Stimulated activated CD4-positive, alpha-beta T cell treated with anti-CD3 and anti-CD28 coated beads, Interleukin-4, amount 100 ng/mL, for 24 hours (primary cell): Measurements from ENCODE around the gene GOLGA6L7.
"Not testable (repeated sequence)": the region's sequence is repeated elsewhere in the genome, so short reads cannot be mapped to it uniquely, and the experiment has no call there.

Experiments
- DNase-seq: peaks from one replicate; pipeline ENCODE4 v3.0.0-alpha.2; 2020

The GOLGA6L7 gene

DNA sequence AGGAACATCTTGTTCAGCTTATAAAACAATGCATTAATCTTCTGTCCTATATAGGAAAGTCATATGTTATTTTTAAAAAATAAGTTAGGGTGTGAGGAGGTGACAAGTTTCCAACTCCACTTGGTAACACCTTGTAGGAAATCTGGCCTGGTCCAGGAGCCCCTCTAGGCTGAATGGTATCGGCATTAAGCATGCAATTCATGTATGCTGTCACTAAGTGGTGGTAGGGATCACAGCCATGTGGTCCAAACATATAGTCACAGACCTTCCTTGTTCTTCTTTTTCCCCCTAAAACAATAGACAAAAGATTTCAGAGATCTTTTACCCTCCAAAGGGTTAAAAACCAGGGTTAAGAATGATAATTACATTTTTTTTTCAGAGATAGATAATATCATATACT lies 33.2 kb upstream of the GOLGA6L7 start:
- DNase-seq = no peak

DNA sequence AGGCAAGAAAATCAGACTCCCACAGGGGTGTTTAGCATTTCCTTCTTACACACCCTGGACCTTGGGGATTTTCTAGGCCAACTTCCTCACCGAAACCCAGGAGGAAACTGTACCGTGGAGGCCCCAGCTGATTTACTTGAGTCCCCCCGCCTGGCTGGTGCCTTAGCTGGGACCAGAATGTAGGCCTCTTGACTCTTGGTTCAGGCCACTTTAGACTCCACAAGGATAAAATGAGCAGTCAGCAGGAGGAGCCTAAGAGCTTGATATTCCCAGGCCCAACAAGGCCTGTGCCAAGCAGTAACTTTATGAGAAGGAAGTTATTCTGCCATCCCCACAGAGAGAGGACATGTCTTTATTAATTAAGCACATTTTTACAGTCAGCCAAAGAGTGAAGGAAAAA lies 32.7 kb upstream of the GOLGA6L7 start:
- DNase-seq = no peak

DNA sequence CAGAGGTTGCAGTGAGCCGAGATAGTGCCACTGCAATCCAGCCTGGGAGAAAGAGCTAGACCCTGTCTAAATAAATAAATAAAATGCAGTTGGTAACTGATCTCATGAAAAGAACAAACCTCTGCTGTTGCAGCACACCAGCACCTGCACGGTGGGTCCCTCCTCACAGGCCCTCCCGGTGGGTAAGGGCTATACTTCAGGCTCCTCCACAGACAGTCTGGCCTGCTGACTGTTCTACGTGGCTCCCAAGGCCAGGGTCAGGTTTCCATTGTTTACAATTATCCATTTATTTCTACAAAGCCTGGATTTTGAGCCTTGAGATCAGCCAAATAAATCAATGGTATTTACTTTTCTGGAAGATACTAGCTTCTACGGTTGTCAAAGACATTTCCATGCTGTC lies 32.2 kb upstream of the GOLGA6L7 start:
- no peak for DNase-seq

- DNase-seq = no peak
These were observed 31.1 kb upstream of the GOLGA6L7 start for GRCh38 chr15:28879551-28879950.

- no peak for DNase-seq
These were observed 29.8 kb upstream of the GOLGA6L7 start for GRCh38 chr15:28878209-28878608.

DNA sequence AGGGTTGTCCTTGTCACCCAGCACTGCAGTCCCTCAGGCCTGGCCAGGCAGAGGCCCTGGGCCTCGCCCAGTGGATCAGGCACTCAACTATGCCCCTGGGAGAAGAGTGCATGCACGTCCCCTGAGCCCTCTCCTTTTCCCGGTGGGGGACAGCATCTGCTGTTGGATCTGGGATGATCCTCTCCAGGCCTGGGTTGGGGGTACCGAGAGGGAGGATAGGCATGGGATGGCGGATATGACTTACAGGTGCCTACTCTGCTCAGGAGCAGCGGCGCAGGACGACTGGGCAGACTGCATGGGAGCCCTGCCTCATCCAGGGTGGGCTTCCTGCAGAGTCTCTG lies 28.4 kb upstream of the GOLGA6L7 start:
- no peak for DNase-seq

DNA sequence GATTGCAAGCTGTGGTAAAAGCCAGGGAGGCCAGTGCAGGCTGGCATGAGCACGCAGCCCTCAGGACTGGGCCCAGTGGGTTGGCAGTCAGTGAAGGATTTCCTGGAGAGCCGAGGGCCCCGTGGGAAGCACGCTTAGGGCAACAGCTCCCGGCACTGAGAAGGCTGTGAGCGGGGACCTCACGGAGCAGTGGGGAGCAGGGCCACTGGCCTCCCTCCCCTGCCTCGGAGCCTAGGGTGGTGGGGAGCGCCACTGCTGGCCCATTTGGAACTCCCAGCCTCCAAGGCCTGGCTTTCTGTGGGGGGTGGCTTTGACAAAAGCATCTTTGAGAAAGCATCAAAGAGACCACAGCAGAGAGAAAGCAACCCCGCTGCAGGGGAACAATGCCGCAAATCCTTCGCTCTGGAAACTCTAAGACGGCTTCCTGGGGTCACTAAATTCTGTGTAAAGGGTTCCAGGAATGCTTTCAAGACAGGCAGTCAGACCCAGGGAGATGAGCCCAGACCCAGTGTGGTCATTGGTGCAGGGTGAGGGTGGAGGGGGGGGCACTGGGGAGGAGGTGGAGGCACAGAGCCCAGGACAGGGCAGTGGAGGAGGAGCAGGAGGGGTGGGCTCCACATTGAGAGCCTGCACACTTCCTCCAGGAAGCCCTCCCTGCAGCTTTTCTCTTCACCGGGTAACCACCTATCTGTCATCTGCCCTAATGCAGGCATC lies 27.8 kb upstream of the GOLGA6L7 start:
- no peak for DNase-seq

- DNase-seq = no peak
These were observed 27.1 kb upstream of the GOLGA6L7 start for GRCh38 chr15:28875461-28876000.

GRCh38 chr15:28873585-28874190 lies 25.2 kb upstream of the GOLGA6L7 start:
- DNase-seq = no peak

DNA sequence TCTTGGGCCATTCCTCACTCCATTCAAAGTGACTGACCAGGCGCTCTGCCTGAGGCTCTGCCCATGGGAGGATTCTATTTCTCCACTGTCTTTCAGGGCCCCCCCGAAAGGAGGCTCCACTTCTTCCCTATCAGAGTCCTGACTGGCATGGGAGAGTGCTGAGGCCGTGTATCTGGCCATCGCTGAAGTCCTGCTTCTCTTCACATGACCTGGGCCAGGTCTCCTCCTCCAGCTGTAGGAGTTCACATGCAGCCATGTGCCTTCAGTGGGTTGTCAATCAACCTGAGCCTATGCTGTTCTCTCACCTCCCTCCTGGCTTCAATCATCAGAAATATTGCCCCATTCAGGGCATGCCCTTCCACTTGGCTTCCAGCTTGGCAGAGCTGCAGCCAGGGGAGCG lies 24.6 kb upstream of the GOLGA6L7 start:
- no peak for DNase-seq

- DNase-seq = no peak
These were observed 22.7 kb upstream of the GOLGA6L7 start for GRCh38 chr15:28871168-28871567.

DNA sequence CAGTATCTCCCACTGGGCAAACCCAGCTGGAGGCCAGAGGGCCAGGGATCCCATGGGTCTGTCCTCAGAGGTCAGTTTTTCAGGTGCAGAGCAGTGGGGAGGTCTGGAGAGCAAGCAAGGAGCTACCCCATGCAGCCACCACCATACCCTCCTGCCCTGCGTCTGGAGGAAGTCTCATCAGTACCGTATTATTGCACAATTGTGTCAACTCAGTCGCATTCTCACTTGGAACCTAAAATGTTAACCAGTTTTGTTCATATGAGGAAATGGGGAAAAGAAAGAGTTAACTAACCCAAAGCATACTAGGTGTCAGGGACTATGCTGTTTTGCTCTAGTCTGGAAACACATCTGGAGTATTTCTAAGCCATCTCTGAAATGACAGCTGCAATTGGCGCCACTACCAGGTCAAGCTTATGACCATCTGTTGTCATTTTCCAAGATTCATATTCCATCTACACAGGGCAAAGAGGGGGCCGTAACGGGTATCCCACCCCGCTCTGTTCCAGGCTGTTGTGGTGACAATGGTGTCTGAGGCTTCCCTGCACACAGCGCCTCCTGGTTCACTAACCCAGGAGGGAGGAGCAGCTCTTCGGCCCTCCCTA lies 20.4 kb upstream of the GOLGA6L7 start:
- no peak for DNase-seq

- DNase-seq = not testable (repeated sequence)
These were observed 13.3 kb upstream of the GOLGA6L7 start for GRCh38 chr15:28861589-28862293.

GRCh38 chr15:28861031-28861534 lies 12.6 kb upstream of the GOLGA6L7 start:
- DNase-seq = no peak

DNA sequence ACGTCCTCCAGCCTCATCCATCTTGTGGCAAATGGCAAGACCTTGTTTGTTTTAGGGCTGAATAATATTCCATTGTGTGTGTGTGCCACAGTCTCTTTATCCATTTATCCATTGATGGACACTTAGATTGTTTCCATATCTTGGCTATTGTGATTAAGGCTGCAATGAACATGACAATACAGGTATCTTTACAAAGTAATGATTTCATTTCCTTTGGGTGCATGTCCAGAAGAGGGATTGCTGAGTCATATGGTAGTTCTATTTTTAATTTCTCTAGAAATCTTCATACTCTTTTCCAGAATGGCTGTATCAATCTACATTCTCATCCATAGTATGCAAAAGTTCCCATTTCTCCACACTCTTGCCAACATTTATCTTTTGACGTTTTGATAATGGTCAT lies 6.1 kb upstream of the GOLGA6L7 start:
- DNase-seq = not testable (repeated sequence)

DNA sequence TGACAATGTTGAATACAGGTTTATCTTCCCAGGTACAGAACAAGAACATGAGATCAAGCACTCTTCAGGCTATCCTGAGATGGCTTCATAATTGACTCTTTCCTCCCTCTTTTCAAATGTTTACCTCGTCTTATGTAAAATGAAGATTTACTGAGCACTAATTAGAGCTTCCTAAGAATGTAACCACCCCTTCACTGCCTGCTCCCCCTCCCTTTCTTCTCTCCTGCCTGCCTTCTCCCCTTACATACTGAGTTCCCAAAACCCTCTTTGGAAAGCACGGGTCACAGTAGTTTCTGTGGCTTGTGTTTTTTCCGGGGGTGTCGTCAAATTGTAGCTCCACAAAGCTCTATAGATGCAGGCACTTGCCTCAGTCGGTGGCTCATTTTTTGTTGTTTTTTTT lies 5.2 kb upstream of the GOLGA6L7 start:
- not testable (repeated sequence) for DNase-seq

DNA sequence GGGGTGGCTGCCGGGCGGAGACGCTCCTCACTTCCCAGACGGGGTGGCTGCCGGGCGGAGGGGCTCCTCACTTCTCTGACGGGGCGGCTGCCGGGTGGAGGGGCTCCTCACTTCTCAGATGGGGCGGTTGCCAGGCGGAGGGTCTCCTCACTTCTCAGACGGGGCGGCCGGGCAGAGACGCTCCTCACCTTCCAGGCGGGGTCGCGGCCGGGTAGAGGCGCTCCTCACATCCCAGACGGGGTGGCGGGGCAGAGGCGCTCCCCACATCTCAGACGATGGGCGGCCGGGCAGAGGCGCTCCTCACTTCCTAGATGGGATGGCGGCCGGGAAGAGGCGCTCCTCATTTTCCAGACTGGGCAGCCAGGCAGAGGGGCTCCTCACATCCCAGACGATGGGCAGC lies 1.3 kb upstream of the GOLGA6L7 start:
- not testable (repeated sequence) for DNase-seq

DNA sequence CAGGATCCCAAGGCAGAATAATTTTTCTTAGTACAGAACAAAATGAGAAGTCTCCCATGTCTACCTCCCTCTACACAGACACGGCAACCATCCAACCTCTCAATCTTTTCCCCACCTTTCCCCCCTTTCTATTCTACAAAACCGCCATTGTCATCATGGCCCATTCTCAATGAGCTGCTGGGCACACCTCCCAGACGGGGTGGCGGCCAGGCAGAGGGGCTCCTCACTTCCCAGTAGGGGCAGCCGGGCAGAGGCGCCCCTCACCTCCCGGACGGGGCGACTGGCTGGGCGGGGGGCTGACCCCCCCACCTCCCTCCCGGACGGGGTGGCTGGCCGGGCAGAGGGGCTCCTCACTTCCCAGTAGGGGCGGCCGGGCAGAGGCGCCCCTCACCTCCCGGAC lies 827 bp upstream of the GOLGA6L7 start:
- not testable (repeated sequence) for DNase-seq

- not testable (repeated sequence) for DNase-seq
These were observed 485 bp downstream of the GOLGA6L7 start for GRCh38 chr15:28847959-28848358.

- DNase-seq = not testable (repeated sequence)
These were observed 1.2 kb downstream of the GOLGA6L7 start for GRCh38 chr15:28847247-28847646.

DNA sequence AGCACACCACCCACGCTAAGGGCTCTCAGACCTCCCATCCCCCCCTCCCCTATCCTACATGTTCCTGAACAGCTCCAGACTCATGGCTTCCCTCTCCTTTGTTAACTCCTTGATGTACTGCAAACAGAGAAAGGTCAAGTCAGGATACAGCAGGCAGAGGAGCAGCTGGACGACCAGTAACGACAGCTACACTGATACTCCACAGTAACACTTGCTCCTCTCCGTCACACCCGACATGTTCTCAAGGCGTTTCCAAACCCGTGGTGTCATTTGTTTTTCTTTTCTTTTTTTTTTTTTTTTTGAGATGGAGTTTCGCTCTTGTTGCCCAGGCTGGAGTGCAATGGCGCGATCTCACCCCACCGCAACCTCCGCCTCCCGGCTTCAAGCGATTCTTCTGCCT lies 4.3 kb downstream of the GOLGA6L7 start:
- DNase-seq = not testable (repeated sequence)

GRCh38 chr15:28843520-28843919 lies 4.9 kb downstream of the GOLGA6L7 start:
- not testable (repeated sequence) for DNase-seq

DNA sequence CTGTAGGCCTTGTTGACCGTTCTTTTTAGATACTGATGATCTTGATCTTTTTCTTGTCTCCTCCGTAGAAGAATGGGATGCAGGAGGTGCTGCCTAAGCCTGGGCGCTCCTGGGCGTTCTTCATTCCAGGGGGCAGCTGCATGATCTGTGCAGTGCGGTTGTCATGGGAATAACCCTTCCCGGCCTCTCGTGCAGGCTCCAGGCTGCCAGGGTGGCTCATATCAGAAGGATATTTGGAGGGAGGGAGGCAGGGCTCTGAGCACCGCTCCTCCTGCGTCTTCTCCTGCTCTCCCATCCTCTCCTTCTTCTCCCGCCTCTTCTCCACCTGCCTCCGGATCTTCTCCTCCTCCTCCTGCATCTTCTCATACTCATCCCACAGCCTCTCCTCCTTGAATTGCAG lies 6.2 kb downstream of the GOLGA6L7 start:
- DNase-seq = not testable (repeated sequence)
